Activated T-helper 1 cell treated with Interleukin-2 at 50 U/mL for 16 hours (primary cell): ENCODE data around the gene SCMH1.

Source experiments
- DNase-seq: peaks from one replicate; pipeline ENCODE4 v3.0.0-alpha.2; 2020; ENCODE audit warnings: low read depth

Gene SCMH1

GRCh38 chr1:41024953-41025352 is 217.2 kb downstream of the SCMH1 start:
- no peak for DNase-seq

GRCh38 chr1:41023279-41023990 is 218.7 kb downstream of the SCMH1 start:
- DNase-seq, result no peak

- DNase-seq, result no peak
These were observed 219.7 kb downstream of the SCMH1 start for GRCh38 chr1:41022424-41022823.

- DNase-seq, result no peak
These were observed 220.4 kb downstream of the SCMH1 start, which contains the start of gene SLFNL1 for GRCh38 chr1:41021526-41022308. Gene SLFNL1, minus strand, starts transcription at chr1:41021725. Its CDS starts 1,065 bp downstream, at chr1:41020660.

- DNase-seq, result no peak
These were observed 221.5 kb downstream of the SCMH1 start for GRCh38 chr1:41020654-41021053.

GRCh38 chr1:41020109-41020576 is 222.0 kb downstream of the SCMH1 start:
- DNase-seq, result no peak

GRCh38 chr1:41019353-41019745 is 222.8 kb downstream of the SCMH1 start:
- DNase-seq, result no peak

GRCh38 chr1:41018018-41018410 is 224.1 kb downstream of the SCMH1 start:
- no peak for DNase-seq

- no peak for DNase-seq
These were observed 224.7 kb downstream of the SCMH1 start for GRCh38 chr1:41017141-41018017.

- DNase-seq, result no peak
These were observed 226.1 kb downstream of the SCMH1 start for GRCh38 chr1:41015897-41016470.

GRCh38 chr1:41015281-41015896 is 226.7 kb downstream of the SCMH1 start:
- DNase-seq, result no peak

- no peak for DNase-seq
These were observed 227.2 kb downstream of the SCMH1 start for GRCh38 chr1:41014871-41015270.

- DNase-seq, result no peak
These were observed 228.3 kb downstream of the SCMH1 start for GRCh38 chr1:41013796-41014195.

GRCh38 chr1:41013024-41013423 is 229.1 kb downstream of the SCMH1 start:
- no peak for DNase-seq

- DNase-seq, result no peak
These were observed 231.8 kb downstream of the SCMH1 start for GRCh38 chr1:41010345-41010744.

GRCh38 chr1:41009466-41009865 is 232.6 kb downstream of the SCMH1 start:
- no peak for DNase-seq

- no peak for DNase-seq
These were observed 234.9 kb downstream of the SCMH1 start for GRCh38 chr1:41006942-41007865.

GRCh38 chr1:41005876-41006275 is 236.2 kb downstream of the SCMH1 start:
- no peak for DNase-seq

GRCh38 chr1:41003640-41004220 is 238.4 kb downstream of the SCMH1 start:
- DNase-seq, result peak; percentile 72

GRCh38 chr1:41003127-41003639 is 238.9 kb downstream of the SCMH1 start:
- no peak for DNase-seq
